K562 (cell line): ENCODE measurements around the gene PRSS27. TPM values are rescaled to one million over a fixed set of nuclear protein-coding genes. Genes with fewer than 3 reads are reported as not detected.

Experiments
- CEBPB ChIP-seq: fragments of 450-650 bp; IDR thresholded peaks from 2 replicates; pipeline ENCODE4 v1.6.1; 2016; ENCODE audit warnings: missing genetic modification characterization, missing compliant biosample characterization
- DIDO1 ChIP-seq: fragments of 450-650 bp; IDR thresholded peaks from 2 replicates; pipeline ENCODE4 v1.6.1; 2016; ENCODE audit warnings: low read depth, missing biosample characterization, missing genetic modification characterization
- ELF1 ChIP-seq: fragments of 200-800 bp; sonication (Bioruptor generic); IDR thresholded peaks from 2 replicates; pipeline ENCODE4 v1.6.1; 2016; ENCODE audit warnings: missing genetic modification characterization, missing compliant biosample characterization
- GTF2A2 ChIP-seq: IDR thresholded peaks from 2 replicates; pipeline ENCODE4 v1.6.1; 2016; ENCODE audit warnings: mild to moderate bottlenecking, missing genetic modification characterization, missing compliant biosample characterization
- HCFC1 ChIP-seq: IDR thresholded peaks from 2 replicates; pipeline ENCODE4 v1.6.1; 2012; ENCODE audit warnings: low read depth, low read length, improper control_type of control experiment
- TAF15 ChIP-seq: fragments of 200-400 bp; formaldehyde crosslinking; IDR thresholded peaks from 2 replicates; pipeline ENCODE4 v1.6.1; 2017; ENCODE audit warnings: mild to moderate bottlenecking, low read depth, low read length, moderate library complexity
- THRB ChIP-seq: fragments of 450-650 bp; formaldehyde crosslinking; conservative IDR thresholded peaks from 2 replicates; pipeline ENCODE4 v1.4.0; 2022; ENCODE audit warnings: mild to moderate bottlenecking, missing genetic modification characterization
- ZBTB12 ChIP-seq: fragments of 250-450 bp; sonication (Bioruptor Pico); IDR thresholded peaks from 2 replicates; pipeline ENCODE4 v1.4.0; 2020
- ZBTB40 ChIP-seq, 2 experiments: fragments of 450-650 bp in 1 of 2; sonication (generic) in 1 of 2; formaldehyde crosslinking in 1 of 2; IDR thresholded peaks; 2 replicates each; pipeline versions ENCODE4 v1.7.1 to v1.9.0; 2016 to 2022; ENCODE audit warnings: inconsistent platforms in 1 of 2, mild to moderate bottlenecking in 1 of 2, missing genetic modification reagents in 1 of 2
- ZNF224 ChIP-seq: sonication (generic); formaldehyde crosslinking; IDR thresholded peaks from 2 replicates; pipeline ENCODE4 v1.8.0; 2022; ENCODE audit warnings: mild to moderate bottlenecking, missing genetic modification reagents
- ZNF695 ChIP-seq: fragments of 450-650 bp; formaldehyde crosslinking; IDR thresholded peaks from 2 replicates; pipeline ENCODE4 v1.4.0; 2020; ENCODE audit warnings: mild to moderate bottlenecking, moderate library complexity
- polyA plus RNA-seq, 8 experiments: library from polyadenylated mRNA; depleted of rRNA in 4 of 8; stranded (reverse) in 5 of 8; unstranded in 3 of 8; fragments of >200 nt; fragmentation: Nextera tagmentation in 2 of 8; fragmentation: Illumina TruSeq in 1 of 8; extraction: Ambion mirVana in 2 of 8; extraction: Trizol in 1 of 8; gene quantifications; 2 replicates each; pipeline versions ENCODE4 v1.2.1 to v1.2.3, GENCODE V29; 2011 to 2014; ENCODE audit warnings: inconsistent platforms in 1 of 8, missing spikeins in 1 of 8
- total RNA-seq, 7 experiments: library from RNA; depleted of rRNA in 6 of 7; stranded (reverse); fragments of >200 nt in 6 of 7; fragmentation: Illumina TruSeq in 2 of 7; extraction: Trizol in 2 of 7; gene quantifications; 2 replicates each; pipeline versions ENCODE4 v1.2.1 to v1.2.3, GENCODE V29; 2011 to 2021; ENCODE audit warnings: low replicate concordance in 1 of 7

Gene PRSS27
- total and polyA plus RNA-seq, 9 of the 15 experiments (the other 6 are each of a cell fraction or from before 2014, with no cell fraction given), result 0.09 to 0.20 (median 0.17) TPM; not detected in 5

- TF ChIP-seq ZBTB40 (IDR thresholded peaks at IDR 0.05) (peak; percentile 60), ZBTB40 (CRISPR knock-in tag; IDR thresholded peaks at IDR 0.05) (no peak), ELF1 (tag) (peak; percentile 82), ZNF695 (CRISPR knock-in tag) (no peak), HCFC1 (peak; percentile 92), GTF2A2 (no peak), CEBPB (tag) (no peak), ZBTB12 (CRISPR knock-in tag) (peak; percentile 80), TAF15 (no peak), ZNF224 (CRISPR knock-in tag) (no peak), DIDO1 (tag) (peak; percentile 85; the same call in 1 of the 2 replicates), THRB (CRISPR knock-in tag) (no peak)
Observed at GRCh38 chr16:2752035-2752849, 32.2 kb upstream of the PRSS27 start, which contains the start of gene SRRM2 (continued).
